Measurements from ENCODE around the gene GNAI3.
A peak's percentile ranks its signal among the peaks of the same experiment; 100 is the strongest.

The GNAI3 gene

GRCh38 chr1:109548321-109549267, at the start of gene GNAI3:
GNAI3 (plus strand) TSS chr1:109548615; CDS start chr1:109548721, 106 bp downstream.
- peak within 1 kb of the TSS; percentile 85 for H3K27ac ChIP-seq
- TF ChIP-seq, protein P1, sequence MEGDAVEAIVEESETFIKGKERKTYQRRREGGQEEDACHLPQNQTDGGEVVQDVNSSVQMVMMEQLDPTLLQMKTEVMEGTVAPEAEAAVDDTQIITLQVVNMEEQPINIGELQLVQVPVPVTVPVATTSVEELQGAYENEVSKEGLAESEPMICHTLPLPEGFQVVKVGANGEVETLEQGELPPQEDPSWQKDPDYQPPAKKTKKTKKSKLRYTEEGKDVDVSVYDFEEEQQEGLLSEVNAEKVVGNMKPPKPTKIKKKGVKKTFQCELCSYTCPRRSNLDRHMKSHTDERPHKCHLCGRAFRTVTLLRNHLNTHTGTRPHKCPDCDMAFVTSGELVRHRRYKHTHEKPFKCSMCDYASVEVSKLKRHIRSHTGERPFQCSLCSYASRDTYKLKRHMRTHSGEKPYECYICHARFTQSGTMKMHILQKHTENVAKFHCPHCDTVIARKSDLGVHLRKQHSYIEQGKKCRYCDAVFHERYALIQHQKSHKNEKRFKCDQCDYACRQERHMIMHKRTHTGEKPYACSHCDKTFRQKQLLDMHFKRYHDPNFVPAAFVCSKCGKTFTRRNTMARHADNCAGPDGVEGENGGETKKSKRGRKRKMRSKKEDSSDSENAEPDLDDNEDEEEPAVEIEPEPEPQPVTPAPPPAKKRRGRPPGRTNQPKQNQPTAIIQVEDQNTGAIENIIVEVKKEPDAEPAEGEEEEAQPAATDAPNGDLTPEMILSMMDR (conservative IDR thresholded peaks at IDR 0.05): no peak
- peak; percentile 19; the same call in 1 of the 2 replicates for TF ChIP-seq ZFX (IDR thresholded peaks at IDR 0.05)

GRCh38 chr1:109499081-109499480, 49.3 kb upstream of the GNAI3 start:
- peak overlapping the region; percentile 21 for H3K27ac ChIP-seq
- TF ChIP-seq, protein P1 (conservative IDR thresholded peaks at IDR 0.05): no peak
- TF ChIP-seq ZFX (IDR thresholded peaks at IDR 0.05): no peak

GRCh38 chr1:109499661-109500536, 48.5 kb upstream of the GNAI3 start:
- H3K27ac ChIP-seq: peak overlapping the region; percentile 21
- TF ChIP-seq, protein P1 (conservative IDR thresholded peaks at IDR 0.05): peak; percentile 80
- TF ChIP-seq ZFX (IDR thresholded peaks at IDR 0.05): no peak

DNA sequence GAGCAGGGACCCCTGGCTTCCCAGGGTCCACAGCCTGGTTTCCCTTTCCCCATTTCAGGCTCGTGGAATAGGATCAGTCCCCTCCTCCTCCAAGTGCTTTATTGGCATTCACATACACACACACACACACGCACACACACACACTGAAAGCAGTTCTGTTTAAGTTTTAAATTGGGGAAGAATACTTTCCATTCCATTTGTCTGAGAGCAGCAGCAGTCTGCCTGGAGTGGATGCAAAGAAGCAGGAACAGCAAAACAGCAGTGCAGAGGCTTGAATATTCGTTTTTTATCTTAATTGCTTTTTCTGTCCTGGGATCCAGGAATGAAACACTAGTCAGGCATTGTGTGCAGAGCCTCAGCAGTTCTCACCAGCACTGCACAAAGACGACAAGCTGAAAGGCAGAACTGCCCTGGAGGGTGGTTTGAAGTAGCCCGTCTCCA, 47.5 kb upstream of the GNAI3 start:
- H3K27ac ChIP-seq: no peak overlapping the region
- no peak for TF ChIP-seq ZFX (IDR thresholded peaks at IDR 0.05)
- TF ChIP-seq, protein P1 (conservative IDR thresholded peaks at IDR 0.05): no peak

DNA sequence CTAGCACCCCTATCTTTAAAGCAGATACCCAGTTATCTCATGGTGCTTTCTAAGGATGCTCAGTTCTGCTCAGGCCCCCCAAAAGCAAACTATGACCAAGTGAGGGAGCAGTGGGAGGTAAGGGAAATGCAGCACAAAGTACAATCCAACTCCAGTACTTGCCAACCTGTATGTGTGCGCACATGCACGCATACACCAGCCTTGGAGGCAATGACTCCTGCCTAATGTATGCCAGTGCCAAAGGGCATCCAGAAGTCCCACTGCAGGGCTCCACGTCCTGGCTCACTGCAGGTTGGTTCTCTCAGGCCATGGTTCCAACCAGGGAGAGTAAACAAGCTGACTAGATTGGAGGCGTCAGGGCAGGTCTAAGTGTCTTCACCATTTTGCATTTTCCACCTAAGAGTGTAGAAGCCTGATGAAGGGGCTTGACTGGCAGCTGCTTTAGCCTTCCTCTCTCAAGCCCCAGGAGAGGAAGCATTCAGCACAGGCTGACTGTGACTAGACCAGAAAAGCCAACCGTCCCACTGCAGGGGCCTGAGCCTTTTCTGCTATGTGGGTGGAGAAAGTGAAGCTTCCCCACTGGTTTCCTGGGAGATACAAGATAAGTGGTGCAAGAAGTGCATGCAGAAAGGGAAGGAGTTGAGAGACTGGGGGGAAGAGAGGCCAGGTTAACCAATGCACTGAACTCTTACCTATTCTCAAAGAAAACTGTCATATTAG, 46.6 kb upstream of the GNAI3 start:
- H3K27ac ChIP-seq: no peak overlapping the region
- TF ChIP-seq, protein P1 (conservative IDR thresholded peaks at IDR 0.05): no peak
- no peak for TF ChIP-seq ZFX (IDR thresholded peaks at IDR 0.05)

GRCh38 chr1:109502364-109502851, 46.0 kb upstream of the GNAI3 start:
- TF ChIP-seq ZFX (IDR thresholded peaks at IDR 0.05): no peak
- TF ChIP-seq, protein P1 (conservative IDR thresholded peaks at IDR 0.05): no peak
- no peak overlapping the region for H3K27ac ChIP-seq
